HEK293 (cell line): Measurements from ENCODE around the gene RNF215.

Experiments used
- EGR2 ChIP-seq: fragments of 450-650 bp; formaldehyde crosslinking; IDR thresholded peaks from 2 replicates; pipeline ENCODE4 v1.5.1; 2016; ENCODE audit warnings: low read depth, missing biosample characterization, missing genetic modification characterization
- GFI1B ChIP-seq: fragments of 450-650 bp; formaldehyde crosslinking; IDR thresholded peaks from 2 replicates; pipeline ENCODE4 v1.5.1; 2016; ENCODE audit warnings: missing biosample characterization, missing genetic modification characterization
- GLIS2 ChIP-seq: fragments of 450-650 bp; formaldehyde crosslinking; IDR thresholded peaks from 2 replicates; pipeline ENCODE4 v1.5.1; 2016; ENCODE audit warnings: missing biosample characterization, missing genetic modification characterization
- HOXA7 ChIP-seq: sonication (generic); formaldehyde crosslinking; IDR thresholded peaks from 2 replicates; pipeline ENCODE4 v1.8.1; 2022; ENCODE audit warnings: missing genetic modification reagents, borderline replicate concordance
- KLF16 ChIP-seq: fragments of 450-650 bp; formaldehyde crosslinking; IDR thresholded peaks from 2 replicates; pipeline ENCODE4 v1.5.1; 2017; ENCODE audit warnings: missing biosample characterization, missing genetic modification characterization
- KLF9 ChIP-seq: fragments of 450-650 bp; formaldehyde crosslinking; IDR thresholded peaks from 2 replicates; pipeline ENCODE4 v1.5.1; 2016; ENCODE audit warnings: missing biosample characterization, missing genetic modification characterization, low read depth
- PATZ1 ChIP-seq: fragments of 450-650 bp; formaldehyde crosslinking; IDR thresholded peaks from 2 replicates; pipeline ENCODE4 v1.5.1; 2016; ENCODE audit warnings: missing biosample characterization, missing genetic modification characterization
- PRDM2 ChIP-seq: fragments of 450-650 bp; formaldehyde crosslinking; IDR thresholded peaks from 2 replicates; pipeline ENCODE4 v1.5.1; 2016; ENCODE audit warnings: missing biosample characterization, missing genetic modification characterization, borderline replicate concordance
- PRDM4 ChIP-seq: fragments of 450-650 bp; formaldehyde crosslinking; IDR thresholded peaks from 2 replicates; pipeline ENCODE4 v1.5.1; 2017; ENCODE audit warnings: missing biosample characterization, missing genetic modification characterization
- RBAK ChIP-seq: fragments of 450-650 bp; formaldehyde crosslinking; IDR thresholded peaks from 2 replicates; pipeline ENCODE4 v1.5.1; 2016; ENCODE audit warnings: missing biosample characterization, missing genetic modification characterization
- YY2 ChIP-seq: fragments of 450-650 bp; formaldehyde crosslinking; IDR thresholded peaks from 2 replicates; pipeline ENCODE4 v1.5.1; 2016; ENCODE audit warnings: missing biosample characterization, missing genetic modification characterization
- ZBTB6 ChIP-seq: fragments of 450-650 bp; formaldehyde crosslinking; IDR thresholded peaks from 2 replicates; pipeline ENCODE4 v1.5.1; 2017; ENCODE audit warnings: missing biosample characterization, missing genetic modification characterization
- ZBTB7A ChIP-seq: fragments of 450-650 bp; formaldehyde crosslinking; IDR thresholded peaks from 2 replicates; pipeline ENCODE4 v1.5.1; 2016; ENCODE audit warnings: low read depth, missing biosample characterization, missing genetic modification characterization
- ZBTB8A ChIP-seq: fragments of 450-650 bp; formaldehyde crosslinking; IDR thresholded peaks from 2 replicates; pipeline ENCODE4 v1.5.1; 2016; ENCODE audit warnings: missing biosample characterization, missing genetic modification characterization
- ZFP41 ChIP-seq: fragments of 450-650 bp; formaldehyde crosslinking; IDR thresholded peaks from 2 replicates; pipeline ENCODE4 v1.5.1; 2016; ENCODE audit warnings: missing biosample characterization, missing genetic modification characterization, borderline replicate concordance
- ZFP69B ChIP-seq: fragments of 450-650 bp; formaldehyde crosslinking; IDR thresholded peaks from 2 replicates; pipeline ENCODE4 v1.5.1; 2016; ENCODE audit warnings: missing biosample characterization, missing genetic modification characterization
- ZNF132 ChIP-seq: fragments of 450-650 bp; formaldehyde crosslinking; IDR thresholded peaks from 2 replicates; pipeline ENCODE4 v1.5.1; 2017; ENCODE audit warnings: missing biosample characterization, missing genetic modification characterization, borderline replicate concordance
- ZNF157 ChIP-seq: fragments of 450-650 bp; formaldehyde crosslinking; IDR thresholded peaks from 2 replicates; pipeline ENCODE4 v1.5.1; 2016; ENCODE audit warnings: missing biosample characterization, missing genetic modification characterization
- ZNF169 ChIP-seq: fragments of 450-650 bp; formaldehyde crosslinking; IDR thresholded peaks from 2 replicates; pipeline ENCODE4 v1.5.1; 2016; ENCODE audit warnings: missing biosample characterization, missing genetic modification characterization
- ZNF174 ChIP-seq: fragments of 450-650 bp; formaldehyde crosslinking; IDR thresholded peaks from 2 replicates; pipeline ENCODE4 v1.5.0; 2017; ENCODE audit warnings: missing biosample characterization, mild to moderate bottlenecking, missing genetic modification characterization
- ZNF211 ChIP-seq: fragments of 450-650 bp; formaldehyde crosslinking; IDR thresholded peaks from 2 replicates; pipeline ENCODE4 v1.5.1; 2016; ENCODE audit warnings: low read depth, missing biosample characterization, missing genetic modification characterization
- ZNF501 ChIP-seq: fragments of 450-650 bp; formaldehyde crosslinking; IDR thresholded peaks from 2 replicates; pipeline ENCODE4 v1.5.1; 2016; ENCODE audit warnings: missing biosample characterization, missing genetic modification characterization
- ZNF513 ChIP-seq: fragments of 450-650 bp; IDR thresholded peaks from 2 replicates; pipeline ENCODE4 v1.5.1; 2018; ENCODE audit warnings: missing biosample characterization, missing genetic modification characterization
- ZNF549 ChIP-seq: fragments of 450-650 bp; IDR thresholded peaks from 2 replicates; pipeline ENCODE4 v1.5.1; 2018; ENCODE audit warnings: missing biosample characterization, missing genetic modification characterization, mild to moderate bottlenecking, inconsistent platforms, moderate library complexity
- ZNF561 ChIP-seq: fragments of 450-650 bp; IDR thresholded peaks from 2 replicates; pipeline ENCODE4 v1.5.1; 2018; ENCODE audit warnings: missing biosample characterization, missing genetic modification characterization, borderline replicate concordance
- ZNF621 ChIP-seq: fragments of 450-650 bp; formaldehyde crosslinking; IDR thresholded peaks from 2 replicates; pipeline ENCODE4 v1.5.1; 2017; ENCODE audit warnings: missing biosample characterization, missing genetic modification characterization
- ZNF792 ChIP-seq: fragments of 450-650 bp; formaldehyde crosslinking; IDR thresholded peaks from 2 replicates; pipeline ENCODE4 v1.5.1; 2016; ENCODE audit warnings: missing biosample characterization, missing genetic modification characterization

RNF215 gene

GRCh38 chr22:30386960-30387827 is at the start of gene RNF215 (continued):
- TF ChIP-seq ZFP69B (tag by site-specific recombination) = peak; percentile 24; the same call in 1 of the 2 replicates
- peak; percentile 29; the same call in 1 of the 2 replicates for TF ChIP-seq ZBTB6 (tag by site-specific recombination)
- no peak for TF ChIP-seq ZNF513 (tag by site-specific recombination)
- TF ChIP-seq YY2 (tag by site-specific recombination) = no peak
- no peak for TF ChIP-seq HOXA7 (CRISPR knock-in tag)
- TF ChIP-seq ZNF169 (tag by site-specific recombination) = no peak
- TF ChIP-seq PATZ1 = peak; percentile 46; the same call in 1 of the 2 replicates
- TF ChIP-seq GLIS2 = peak; percentile 22; the same call in 1 of the 2 replicates
- peak; percentile 52 for TF ChIP-seq KLF9 (tag by site-specific recombination)
- peak; percentile 69; the same call in 1 of the 2 replicates for TF ChIP-seq ZBTB7A (tag by site-specific recombination)
- no peak for TF ChIP-seq PRDM2 (tag by site-specific recombination)
- TF ChIP-seq ZNF549 (tag by site-specific recombination) = no peak
- TF ChIP-seq ZNF174 = no peak
- no peak for TF ChIP-seq ZNF157 (tag by site-specific recombination)
- TF ChIP-seq ZFP41 = no peak
- 0 out of 2 replicates have a peak, but pooled peaks have one; percentile 39 for TF ChIP-seq KLF16 (tag by site-specific recombination)
- TF ChIP-seq ZNF621 (tag by site-specific recombination) = no peak
- no peak for TF ChIP-seq GFI1B
- TF ChIP-seq ZBTB8A (tag by site-specific recombination) = peak; percentile 54
- TF ChIP-seq ZNF501 (tag by site-specific recombination) = no peak
- TF ChIP-seq RBAK (tag by site-specific recombination) = no peak
- TF ChIP-seq ZNF792 = no peak
- TF ChIP-seq ZNF132 (tag by site-specific recombination) = no peak
- TF ChIP-seq EGR2 (tag by site-specific recombination) = no peak
- TF ChIP-seq ZNF211 (tag by site-specific recombination) = no peak
- peak; percentile 73 for TF ChIP-seq PRDM4 (tag by site-specific recombination)
- no peak for TF ChIP-seq ZNF561 (tag by site-specific recombination)
